Activated CD4-positive, alpha-beta T cell treated with anti-CD3 and anti-CD28 coated beads, Interleukin-2, amount 50 U/mL, for 1 hour (primary cell): ENCODE data around the gene TTC19.

Experiments
- DNase-seq: peaks from one replicate; pipeline ENCODE4 v3.0.0-alpha.2; 2020

Gene TTC19, protein sequence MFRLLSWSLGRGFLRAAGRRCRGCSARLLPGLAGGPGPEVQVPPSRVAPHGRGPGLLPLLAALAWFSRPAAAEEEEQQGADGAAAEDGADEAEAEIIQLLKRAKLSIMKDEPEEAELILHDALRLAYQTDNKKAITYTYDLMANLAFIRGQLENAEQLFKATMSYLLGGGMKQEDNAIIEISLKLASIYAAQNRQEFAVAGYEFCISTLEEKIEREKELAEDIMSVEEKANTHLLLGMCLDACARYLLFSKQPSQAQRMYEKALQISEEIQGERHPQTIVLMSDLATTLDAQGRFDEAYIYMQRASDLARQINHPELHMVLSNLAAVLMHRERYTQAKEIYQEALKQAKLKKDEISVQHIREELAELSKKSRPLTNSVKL

DNA sequence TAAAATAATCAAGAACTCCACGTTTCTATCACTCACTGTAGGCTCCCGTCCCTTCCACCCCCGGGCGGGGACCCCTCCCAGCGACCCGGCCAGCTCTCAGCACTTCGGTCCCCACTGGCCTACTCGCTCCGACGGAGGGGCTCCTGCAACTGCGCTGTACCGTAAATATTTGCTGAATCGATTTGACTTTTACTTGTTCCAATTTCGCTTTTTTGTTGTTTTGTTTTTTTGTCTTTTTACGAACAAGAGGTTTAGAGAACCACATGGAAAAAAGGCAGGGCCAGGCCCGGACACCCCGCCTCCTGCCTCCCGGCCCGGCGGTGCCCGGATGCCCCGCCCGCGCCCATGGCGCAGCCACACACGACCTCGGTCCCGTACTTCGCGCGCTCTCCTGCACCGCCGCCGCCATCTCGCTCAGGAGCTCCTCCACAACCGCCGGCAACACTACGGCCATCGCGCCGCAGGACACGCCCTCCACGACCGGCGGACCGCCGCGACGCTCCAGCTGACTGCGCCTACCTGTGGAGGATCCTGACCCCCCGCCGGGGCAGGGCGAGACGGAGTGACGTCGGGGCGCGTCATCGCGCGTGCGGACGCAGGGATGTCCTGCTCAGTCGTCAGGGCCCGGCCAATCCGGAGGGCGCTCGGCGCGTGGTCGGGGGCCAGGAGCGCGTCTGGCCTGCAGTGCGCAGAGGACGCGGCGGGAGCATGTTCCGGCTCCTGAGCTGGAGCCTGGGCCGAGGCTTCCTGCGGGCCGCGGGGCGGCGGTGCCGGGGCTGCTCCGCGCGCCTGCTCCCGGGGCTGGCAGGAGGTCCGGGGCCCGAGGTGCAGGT is at the start of gene TTC19, which contains the start of gene ZSWIM7:
Gene TTC19, plus strand, starts transcription at position 684 of the 833 bp plus-strand sequence. Its CDS starts 25 bp downstream, at position 709.
Gene ZSWIM7, minus strand, starts transcription at position 564 of the 833 bp plus-strand sequence. Its CDS starts 110 bp downstream, at position 454.
- peak; percentile 89 for DNase-seq

DNA sequence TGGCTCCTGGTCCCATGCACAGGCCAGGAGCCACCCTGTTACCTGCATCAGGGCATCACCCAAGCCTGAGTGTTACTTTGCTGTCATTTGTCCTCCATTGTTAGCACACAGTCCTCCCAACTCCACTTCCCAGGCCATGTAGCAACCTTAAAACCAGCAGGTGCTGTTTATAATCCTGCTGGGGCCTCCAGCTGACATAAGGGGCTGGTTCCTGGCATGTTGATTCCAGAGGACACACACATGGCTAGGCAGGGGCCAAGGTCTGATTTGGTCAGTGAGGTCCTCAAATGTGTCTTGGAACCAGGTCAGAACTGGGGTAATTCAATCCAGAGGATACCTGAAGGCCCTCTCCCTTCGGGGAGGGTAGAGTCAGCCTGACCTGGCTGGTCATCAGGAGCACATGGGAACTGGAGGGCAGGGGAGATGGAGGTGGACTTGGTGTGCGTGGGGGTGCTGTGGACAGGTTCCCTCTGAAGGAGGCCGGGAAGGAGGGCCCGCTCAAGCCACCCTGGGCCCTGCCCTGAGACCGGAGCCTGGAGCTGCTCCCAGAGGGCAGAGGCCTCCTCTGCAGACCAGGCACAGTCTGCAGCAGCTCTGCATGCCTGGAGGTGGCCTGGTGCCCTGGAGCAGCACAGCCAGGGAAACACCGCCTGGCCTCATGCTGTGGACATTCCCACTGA is 48.1 kb upstream of the TTC19 start:
- DNase-seq, result no peak

DNA sequence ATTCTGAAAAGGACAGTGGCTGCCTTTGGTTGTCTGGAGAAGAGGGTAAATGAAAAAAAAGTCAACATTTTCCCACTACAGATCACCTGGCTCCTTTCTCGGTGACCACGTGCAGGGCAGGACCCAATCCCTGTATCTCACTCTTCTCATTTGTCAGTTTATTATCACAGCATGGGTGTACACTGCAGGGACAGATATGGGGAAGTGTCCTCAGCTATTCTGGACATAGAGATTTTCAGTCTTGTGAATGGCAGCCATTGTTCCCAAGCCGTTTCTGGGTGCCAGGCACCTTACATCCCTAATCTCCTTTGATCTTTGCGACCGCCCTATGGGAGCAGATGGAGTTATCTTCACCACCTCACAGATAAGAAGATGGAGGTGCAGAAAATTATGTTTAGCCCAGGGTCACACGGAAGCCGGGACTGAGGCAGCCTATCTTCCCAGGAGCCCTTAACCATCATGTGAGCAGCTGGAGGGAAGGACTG is 47.5 kb upstream of the TTC19 start:
- no peak for DNase-seq

DNA sequence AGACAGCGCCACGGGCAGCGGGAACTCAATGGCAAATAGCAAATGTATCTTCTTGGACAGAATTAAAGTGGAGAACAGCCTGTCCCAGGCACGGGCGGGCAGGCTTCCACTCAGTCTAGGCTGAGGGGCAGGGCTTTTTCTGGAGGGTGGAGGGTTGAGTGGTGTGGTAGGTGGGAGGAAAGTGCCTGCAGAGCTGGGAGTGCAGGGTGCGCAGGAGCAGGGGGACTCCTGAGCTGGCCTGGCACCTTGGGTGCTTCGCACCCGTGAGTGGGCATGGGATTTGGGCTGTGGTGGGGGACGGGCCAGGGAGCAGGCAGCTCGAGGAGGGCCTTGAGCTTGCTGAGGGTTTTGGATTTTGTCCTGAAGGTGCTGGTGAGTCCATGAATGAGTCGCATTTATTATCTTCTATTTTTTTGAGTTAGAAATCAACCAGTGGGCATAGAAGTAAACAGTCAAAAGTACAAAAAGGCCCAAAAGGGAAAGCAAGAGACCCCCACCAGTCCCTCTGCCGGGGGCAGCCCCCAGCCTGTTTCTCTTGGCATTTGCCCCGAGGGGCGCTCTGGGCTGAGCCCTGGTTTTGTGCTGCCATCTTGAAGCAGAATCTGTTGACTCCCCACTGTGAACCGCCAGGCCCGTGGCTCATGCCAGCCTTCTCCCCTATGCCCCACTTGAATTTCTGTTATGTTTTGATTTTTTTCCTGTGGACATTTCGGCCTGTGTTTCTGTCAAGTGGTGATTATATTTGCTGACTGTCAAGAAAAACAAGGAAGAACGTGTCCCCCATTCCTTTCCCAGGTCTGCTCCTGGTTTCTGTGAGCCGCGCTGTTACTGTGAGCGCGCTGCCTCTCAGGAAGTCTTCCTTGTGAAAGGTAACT is 46.5 kb upstream of the TTC19 start:
- no peak for DNase-seq

DNA sequence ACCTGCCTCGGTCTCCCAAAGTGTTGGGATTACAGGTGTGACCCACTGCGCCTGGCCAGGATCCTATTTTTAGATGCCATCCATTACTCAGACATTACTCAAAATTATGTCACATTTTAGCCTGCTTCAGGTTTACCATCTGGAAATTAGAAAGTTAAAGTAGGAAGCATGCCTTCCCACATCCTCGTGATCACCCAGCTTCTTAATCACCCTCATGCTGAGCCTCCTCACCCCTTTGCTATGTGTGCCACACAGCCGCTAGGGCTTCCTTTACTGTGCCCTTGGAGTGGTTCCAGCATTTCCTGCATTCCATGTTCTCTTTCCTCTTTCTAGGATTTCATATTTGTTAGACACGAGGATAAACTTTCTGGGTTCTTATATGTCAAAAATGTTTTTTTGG is 45.4 kb upstream of the TTC19 start:
- no peak for DNase-seq

DNA sequence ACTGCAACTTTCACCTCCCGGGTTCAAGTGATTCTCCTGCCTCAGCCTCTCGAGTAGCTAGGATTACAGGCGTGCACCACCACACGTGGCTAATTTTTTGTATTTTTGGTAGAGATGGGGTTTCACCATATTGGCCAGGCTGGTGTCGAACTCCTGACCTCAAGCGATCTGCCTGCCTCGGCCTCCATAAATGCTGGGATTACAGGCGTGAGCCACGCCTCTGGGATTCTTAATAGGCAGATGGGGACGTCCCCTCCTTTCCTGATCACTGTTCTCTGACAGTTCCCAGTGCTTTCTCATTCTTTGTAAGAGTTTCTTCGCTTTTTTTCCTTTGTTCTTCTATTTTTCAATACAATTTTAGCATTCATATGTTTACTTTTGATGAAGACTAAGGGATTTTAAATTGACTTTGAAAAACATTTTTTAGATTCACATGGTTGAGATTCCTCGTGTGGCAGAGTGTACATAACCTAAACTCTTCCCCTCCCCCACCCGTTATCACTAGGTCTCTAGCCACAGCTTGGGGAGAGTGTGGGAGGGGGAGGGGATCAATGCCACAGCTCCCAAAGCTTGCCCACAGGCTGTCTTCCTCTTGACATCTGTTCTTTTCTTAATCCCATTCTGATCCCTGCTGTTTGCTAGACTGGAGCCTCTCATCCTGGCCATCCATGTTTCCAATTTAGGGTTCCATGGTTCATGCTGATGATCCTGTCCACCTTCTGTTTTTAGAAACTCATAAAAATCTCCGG is 43.7 kb upstream of the TTC19 start:
- no peak for DNase-seq

DNA sequence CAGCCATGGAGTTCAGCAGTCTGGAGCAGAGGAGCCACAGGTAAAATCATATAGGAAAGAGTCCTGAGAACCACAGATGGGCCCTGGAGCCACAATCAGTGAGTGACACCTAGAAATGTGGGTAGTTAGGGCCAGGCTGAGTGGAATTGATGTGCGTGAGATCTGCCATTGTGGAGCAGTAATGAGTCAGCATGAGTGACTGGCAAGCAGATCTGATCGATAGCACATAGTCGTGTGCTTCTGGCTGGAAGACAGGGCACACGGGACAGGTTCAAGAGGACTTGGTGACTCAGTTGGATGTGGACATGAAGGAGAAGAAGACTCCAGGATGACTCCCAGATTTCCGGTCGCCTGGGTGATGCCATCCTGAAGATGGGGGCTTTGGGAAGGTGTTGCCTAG is 42.4 kb upstream of the TTC19 start:
- DNase-seq, result no peak

DNA sequence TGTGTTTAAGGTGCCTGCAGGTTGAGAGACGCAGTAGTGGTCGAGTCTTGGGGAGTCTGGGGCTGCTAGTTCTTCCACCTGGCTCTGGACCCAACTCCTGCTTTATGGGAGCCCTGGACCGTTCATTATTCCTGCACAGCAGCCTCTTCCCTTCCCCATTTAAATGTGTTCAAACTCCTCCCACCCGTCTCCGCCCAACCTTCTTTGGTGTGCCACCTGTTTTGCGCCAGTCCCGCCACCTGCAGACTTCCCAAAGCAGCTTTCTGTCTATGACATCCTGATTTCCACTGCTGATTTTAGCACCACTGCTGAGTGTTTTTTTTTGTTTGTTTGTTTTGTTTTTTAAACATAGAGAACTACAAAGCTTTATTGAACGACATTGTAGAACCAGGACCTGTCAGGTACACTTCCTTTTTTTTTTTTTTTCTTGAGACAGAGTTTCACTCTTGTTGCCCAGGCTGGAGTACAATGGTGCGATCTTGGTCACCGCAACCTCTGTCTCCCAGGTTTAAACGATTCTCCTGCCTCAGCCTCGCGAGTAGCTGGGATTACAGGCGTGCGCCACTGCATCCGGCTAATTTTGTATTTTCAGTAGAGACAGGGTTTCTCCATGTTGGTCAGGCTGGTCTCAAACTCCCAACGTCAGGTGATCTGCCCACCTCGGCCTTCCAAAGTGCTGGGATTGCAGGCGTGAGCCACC is 41.9 kb upstream of the TTC19 start:
- DNase-seq, result no peak

DNA sequence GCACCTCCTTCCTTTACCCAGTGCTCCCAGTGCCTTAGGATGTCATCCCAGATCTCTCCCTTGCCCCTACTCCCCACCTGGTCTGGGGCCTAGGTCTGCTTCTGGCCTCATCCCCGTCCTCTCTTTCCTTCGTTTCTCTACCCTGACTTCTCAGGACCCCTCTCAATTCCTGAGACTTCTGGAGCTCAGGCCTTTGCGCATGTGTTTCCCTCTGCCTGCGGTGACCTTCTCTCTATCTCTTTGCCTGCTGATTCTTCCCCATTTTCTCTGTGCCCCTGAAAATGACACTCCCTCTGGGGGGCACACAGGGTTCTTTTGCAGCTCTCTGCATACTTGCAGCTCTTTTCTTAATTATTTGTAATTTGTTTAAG is 41.2 kb upstream of the TTC19 start:
- no peak for DNase-seq

DNA sequence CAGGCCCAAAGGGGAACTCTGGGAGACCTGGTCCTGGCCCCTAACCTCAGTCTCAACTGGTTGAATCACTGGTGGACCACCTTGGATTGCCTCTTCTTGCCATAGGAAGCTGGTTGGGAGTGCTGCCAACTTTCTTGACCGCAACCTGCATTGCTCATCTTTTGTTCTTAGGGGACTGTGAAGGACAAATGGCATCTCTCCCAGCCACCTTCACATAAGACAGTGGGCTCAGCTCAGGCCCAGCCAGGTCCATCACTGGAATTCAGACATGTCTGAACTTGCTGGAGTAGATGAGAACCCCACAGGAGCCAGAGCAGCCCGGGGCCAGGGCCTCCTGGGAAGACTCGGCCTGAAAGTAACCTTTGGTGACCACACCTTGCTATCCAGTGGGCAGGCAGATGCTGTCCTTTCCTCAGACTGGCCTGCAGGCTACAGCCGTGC is 35.9 kb upstream of the TTC19 start:
- DNase-seq, result no peak

DNA sequence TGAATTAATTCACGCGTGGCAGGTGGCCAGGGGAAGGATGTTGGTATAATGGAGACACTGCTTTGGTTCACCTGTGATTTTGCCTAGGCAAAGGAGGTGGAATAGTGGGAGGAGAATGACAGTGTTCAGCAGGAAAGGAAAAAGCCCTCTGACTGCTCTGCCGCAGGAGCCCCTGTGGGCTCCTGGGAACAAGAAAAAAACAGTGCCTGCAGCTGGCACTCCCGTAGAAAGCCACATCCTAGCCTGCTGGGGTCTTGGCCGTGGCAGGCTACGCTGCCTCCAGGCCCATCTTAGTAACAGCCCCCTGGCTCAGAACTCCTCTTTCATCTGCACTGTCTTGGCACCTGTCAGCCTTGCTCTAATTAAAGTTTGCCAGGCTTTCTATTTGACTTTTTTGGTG is 34.1 kb upstream of the TTC19 start:
- DNase-seq, result no peak

DNA sequence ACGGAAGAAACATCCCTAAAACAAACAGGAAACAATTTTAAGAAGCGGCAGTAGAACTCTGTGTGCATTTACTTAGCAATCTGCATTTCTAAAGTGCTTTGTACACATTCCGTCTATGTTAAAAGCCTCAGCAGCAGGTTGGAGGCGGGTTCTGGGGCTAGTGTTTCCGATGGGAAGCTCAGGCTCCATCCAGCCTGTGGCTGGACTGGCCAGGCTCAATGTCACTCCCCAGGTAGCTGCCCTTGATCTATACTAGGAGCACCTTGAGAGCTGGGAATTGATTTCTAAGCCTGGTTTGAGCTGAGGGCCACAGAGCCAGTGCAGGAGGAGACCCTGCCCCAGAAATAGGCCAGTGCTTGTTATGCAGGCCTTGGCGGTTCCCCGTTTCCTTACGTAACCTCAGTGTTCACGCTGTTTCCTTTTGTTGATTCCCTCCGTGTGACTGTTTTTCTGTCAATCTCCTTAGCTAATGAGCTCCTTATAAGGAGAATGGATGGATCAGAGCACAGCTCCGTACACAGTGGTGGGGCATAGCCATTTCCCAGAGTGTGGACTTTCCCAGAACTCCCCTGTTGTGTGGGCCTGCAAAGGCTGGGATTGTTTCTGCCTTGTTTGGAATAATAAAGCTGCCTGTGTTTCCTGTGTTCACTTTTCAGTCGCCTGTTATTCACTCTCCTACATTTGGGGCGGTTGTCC is 33.3 kb upstream of the TTC19 start:
- no peak for DNase-seq

DNA sequence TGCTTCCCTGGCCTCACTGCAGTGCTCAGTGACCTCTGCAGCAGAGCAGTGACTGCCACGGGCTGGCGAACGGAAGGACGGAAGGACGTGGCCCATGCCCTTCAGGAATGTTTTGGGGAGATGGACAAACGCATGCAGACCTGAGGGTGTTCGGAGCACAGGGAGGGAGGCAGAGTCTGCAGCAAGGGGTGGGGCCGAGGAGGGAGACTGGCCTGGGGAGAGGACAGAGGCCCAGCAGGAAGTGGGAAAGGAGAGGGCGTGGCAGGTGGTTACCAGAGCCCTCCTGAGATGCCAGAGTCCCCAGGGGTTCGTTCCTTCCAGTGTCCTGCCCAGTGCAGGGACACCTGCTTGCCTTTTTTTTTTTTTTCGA is 32.8 kb upstream of the TTC19 start:
- no peak for DNase-seq

DNA sequence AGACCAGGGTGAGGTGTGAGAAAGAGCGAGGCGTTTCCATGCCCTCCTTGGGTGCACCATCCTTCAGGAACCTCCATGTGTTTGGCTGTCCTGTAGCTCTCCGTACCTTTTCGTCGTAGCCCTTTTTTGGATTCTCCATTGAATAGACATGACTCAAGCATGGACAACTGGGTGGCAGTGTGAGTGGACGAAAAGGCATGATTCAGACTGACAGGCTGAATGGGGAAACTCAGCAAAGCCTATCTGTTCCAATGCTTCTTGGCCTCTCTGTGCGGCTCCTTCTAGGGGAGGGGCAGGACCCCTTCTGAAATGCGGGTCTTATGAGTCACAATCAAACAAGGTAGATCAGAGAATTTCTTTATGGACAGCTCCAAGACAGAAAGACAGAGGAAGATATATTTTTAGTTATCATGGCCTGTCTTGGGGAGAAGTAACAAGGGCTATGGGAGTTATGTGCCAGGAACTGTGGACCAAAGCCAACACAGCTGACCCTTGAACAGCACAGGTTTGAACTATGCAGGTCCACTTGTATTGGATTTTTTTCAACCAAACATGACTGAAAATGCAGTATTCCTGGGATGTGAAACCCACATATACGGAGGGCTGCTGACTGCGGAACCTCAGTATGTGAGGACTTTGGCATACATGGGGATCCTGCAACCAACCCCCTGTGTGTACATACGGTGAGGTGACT is 31.8 kb upstream of the TTC19 start:
- DNase-seq, result no peak

DNA sequence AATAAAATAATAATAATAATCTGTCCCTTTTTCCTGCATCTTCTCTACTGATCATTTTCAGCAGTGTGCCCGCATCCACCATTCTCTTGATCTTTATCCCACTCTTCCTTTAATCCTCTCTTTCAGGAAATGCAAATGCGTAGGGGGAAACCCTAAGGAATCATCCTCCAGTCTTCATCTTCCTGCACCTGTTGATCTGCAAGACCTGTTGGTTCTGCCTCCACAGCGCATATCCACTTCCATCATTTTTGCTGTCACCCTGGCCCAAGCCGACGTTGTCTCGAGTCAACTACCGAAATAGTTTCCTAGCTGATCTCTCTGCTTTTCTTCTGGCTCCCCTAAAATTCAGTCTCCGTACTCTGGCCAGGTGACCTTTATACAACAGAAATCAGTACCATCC is 30.2 kb upstream of the TTC19 start:
- DNase-seq, result no peak

DNA sequence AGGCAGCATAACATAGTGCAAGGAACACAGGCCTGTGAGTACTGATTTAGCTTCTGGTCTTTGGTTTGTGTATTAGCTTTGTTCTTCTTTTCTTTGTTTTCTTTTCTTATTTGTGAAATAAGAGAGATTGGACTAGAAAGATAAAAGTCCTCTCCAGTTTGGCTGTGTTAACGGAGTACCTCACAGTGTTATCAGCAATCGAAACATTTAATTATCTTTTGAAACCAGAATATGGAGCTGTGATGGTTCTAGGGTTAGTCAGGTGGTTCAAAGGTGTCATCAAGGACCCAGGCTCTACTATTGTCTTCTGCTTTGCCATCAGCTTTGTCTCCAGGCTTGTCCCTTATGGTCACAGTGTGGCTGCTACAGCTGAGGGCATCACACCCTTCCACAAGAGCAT is 29.1 kb upstream of the TTC19 start:
- no peak for DNase-seq

DNA sequence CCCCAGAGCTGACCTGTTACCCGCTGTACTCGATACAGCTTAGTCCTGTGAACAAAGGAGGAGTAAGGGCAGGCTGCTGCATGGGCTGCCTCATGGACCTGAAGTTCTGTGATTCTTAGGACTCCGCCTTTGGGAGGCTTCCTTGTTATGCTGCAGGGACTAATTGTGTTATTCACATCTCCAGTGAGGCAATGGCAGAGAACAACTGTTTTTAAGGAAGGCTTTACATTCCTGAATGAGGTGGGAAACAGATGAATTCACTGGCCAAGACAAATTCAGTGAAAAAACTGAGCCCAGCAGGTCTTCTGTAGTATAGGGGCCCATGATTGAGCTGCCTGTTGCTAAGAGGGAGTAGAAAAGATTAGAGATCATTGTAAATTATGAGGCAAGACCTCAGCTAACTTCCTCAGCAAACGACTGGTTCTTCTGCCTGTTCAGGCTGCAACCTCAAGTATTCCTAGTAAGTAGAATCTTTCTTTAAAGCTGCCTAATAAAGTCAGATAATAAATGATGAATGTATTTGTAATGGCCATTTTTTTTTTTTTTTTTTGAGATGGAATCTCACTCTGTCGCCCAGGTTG is 28.4 kb upstream of the TTC19 start:
- DNase-seq, result no peak

DNA sequence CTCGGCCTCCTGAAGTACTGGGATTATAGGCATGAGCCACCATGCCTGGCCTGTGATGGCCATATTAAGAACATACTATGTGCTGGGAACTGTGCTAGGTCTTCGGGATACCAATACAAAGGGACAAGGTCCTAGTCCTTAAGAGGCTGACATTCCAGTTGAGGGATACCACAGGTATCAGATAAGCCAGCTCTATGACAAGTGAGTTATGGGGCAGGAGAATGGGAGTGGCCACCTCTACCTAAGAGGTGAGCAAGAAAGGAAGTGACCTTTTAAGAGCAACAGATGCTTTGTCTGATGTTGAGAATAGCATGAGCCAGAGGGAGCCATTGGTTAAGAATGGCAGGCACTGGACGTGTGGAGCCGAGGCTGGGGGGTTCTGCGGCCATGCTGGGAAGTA is 27.7 kb upstream of the TTC19 start:
- no peak for DNase-seq

DNA sequence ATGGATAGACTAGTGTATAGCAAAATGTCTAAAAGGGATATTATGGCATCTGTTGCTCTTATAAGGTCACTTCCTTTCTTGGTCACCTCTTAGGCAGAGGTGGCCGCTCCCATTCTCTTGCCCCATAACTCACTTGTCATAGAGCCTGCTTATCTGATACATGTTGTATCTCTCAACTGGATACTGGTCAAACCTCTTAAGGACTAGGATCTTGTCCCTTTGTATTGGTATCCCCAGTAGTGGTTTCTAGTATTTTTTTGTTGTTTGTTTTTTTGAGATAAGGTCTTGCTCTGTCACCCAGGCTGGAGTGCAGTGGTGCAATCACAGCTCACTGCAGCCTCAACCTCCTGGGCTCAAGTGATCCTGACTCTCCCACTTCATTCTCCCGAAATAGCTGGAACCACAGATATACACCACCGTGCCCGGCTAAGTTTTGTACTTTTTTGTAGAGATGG is 27.1 kb upstream of the TTC19 start:
- no peak for DNase-seq
